ENCODE results near the gene MARK2.

MARK2 gene

GRCh38 chr11:63831326-63831725, 7.6 kb upstream of the MARK2 start:
- DNase-seq: no peak

GRCh38 chr11:63832336-63832735, 6.6 kb upstream of the MARK2 start:
- DNase-seq: no peak

- DNase-seq: no peak
Measured at GRCh38 chr11:63833048-63833447, 5.9 kb upstream of the MARK2 start.

- no peak for DNase-seq
Measured at GRCh38 chr11:63834535-63835157, 4.3 kb upstream of the MARK2 start.

- no peak for DNase-seq
Measured at GRCh38 chr11:63835158-63835545, 3.8 kb upstream of the MARK2 start.

- DNase-seq: peak; percentile 75
Measured at GRCh38 chr11:63837027-63837688, 1.8 kb upstream of the MARK2 start.

- no peak for DNase-seq
Measured at GRCh38 chr11:63837739-63838138, 1.2 kb upstream of the MARK2 start.

GRCh38 chr11:63838150-63838677, 696 bp upstream of the MARK2 start:
- DNase-seq: no peak

- peak; percentile 28 for DNase-seq
Measured at GRCh38 chr11:63839508-63840355, 822 bp downstream of the MARK2 start.

- DNase-seq: no peak
Measured at GRCh38 chr11:63840356-63841060, 1.6 kb downstream of the MARK2 start.

- DNase-seq: no peak
Measured at GRCh38 chr11:63841554-63841953, 2.6 kb downstream of the MARK2 start.

GRCh38 chr11:63843041-63843440, 4.1 kb downstream of the MARK2 start:
- no peak for DNase-seq

- DNase-seq: no peak
Measured at GRCh38 chr11:63844836-63845235, 5.9 kb downstream of the MARK2 start.

- no peak for DNase-seq
Measured at GRCh38 chr11:63845303-63845702, 6.4 kb downstream of the MARK2 start.

GRCh38 chr11:63845911-63846310, 7.0 kb downstream of the MARK2 start:
- DNase-seq: no peak

- DNase-seq: no peak
Measured at GRCh38 chr11:63846897-63847296, 8.0 kb downstream of the MARK2 start.

- no peak for DNase-seq
Measured at GRCh38 chr11:63847363-63847762, 8.5 kb downstream of the MARK2 start.

- no peak for DNase-seq
Measured at GRCh38 chr11:63849691-63850090, 10.8 kb downstream of the MARK2 start.

GRCh38 chr11:63850920-63851319, 12.0 kb downstream of the MARK2 start:
- DNase-seq: no peak

GRCh38 chr11:63851364-63851763, 12.5 kb downstream of the MARK2 start:
- no peak for DNase-seq

GRCh38 chr11:63853476-63853875, 14.6 kb downstream of the MARK2 start:
- no peak for DNase-seq

GRCh38 chr11:63854696-63855095, 15.8 kb downstream of the MARK2 start:
- no peak for DNase-seq

GRCh38 chr11:63855975-63856374, 17.1 kb downstream of the MARK2 start:
- DNase-seq: no peak
